Tibial artery (tissue), 4 donors: ENCODE measurements around the gene CEP85.

Experiments used
- DNase-seq, 2 donors: peaks; one replicate each; pipeline ENCODE4 v3.0.0-alpha.2; 2019
- H3K27ac ChIP-seq, 2 donors: fragments of 200-600 bp; sonication (generic) in 1 of 2; 1 replicate in 1 of 2; 2 replicates in 1 of 2; pipeline ENCODE4 v1.5.1; 2018 to 2019; ENCODE audit warnings: mild to moderate bottlenecking in 1 of 2
- H3K27me3 ChIP-seq, 2 donors: fragments of 200-600 bp; sonication (generic) in 1 of 2; one replicate each; pipeline versions ENCODE4 v1.5.1 to v1.6.0; 2016 to 2019
- H3K36me3 ChIP-seq, 3 donors: fragments of 200-600 bp; sonication (generic) in 2 of 3; one replicate each; pipeline ENCODE4 v1.5.1; 2016 to 2019; ENCODE audit warnings: mild to moderate bottlenecking in 2 of 3
- H3K4me1 ChIP-seq, 4 donors: fragments of 200-600 bp; sonication (generic) in 2 of 4; 1 replicate in 3 of 4; 2 replicates in 1 of 4; pipeline ENCODE4 v1.5.1; 2016 to 2019
- H3K4me3 ChIP-seq, 2 donors: fragments of 200-600 bp; sonication (generic) in 1 of 2; 1 replicate in 1 of 2; 2 replicates in 1 of 2; pipeline ENCODE4 v1.5.1; 2018 to 2019; ENCODE audit warnings: mild to moderate bottlenecking in 2 of 2
- H3K9me3 ChIP-seq, 3 donors: fragments of 200-600 bp; sonication (generic) in 1 of 3; one replicate each; pipeline ENCODE4 v1.5.1; 2016 to 2019
- CTCF ChIP-seq, 2 experiments: fragments of 200-600 bp in 1 of 2; fragments of 450-650 bp in 1 of 2; IDR thresholded peaks; one replicate each; pipeline ENCODE4 v1.5.1; 2017 to 2019; ENCODE audit warnings: antibody characterized with exemption in 2 of 2, mild to moderate bottlenecking in 1 of 2, moderate library complexity in 1 of 2
- intact Hi-C: fragments of 100-400 bp; cut with DNase I; formaldehyde crosslinking; loops from one replicate; pipeline ENCODE4 v1.15.0; 2023; ENCODE audit warnings: low total_unique reads

The CEP85 gene

GRCh38 chr1:26189751-26190275, 44.2 kb upstream of the CEP85 start:
- intact Hi-C loops, result no loop called here
- Histone ChIP-seq H3K4me3 (no peak overlapping the region), H3K4me1 (no peaks in the 10 kb centered on the region), H3K27ac (no peak overlapping the region), H3K9me3 (no peaks in the 10 kb centered on the region), H3K36me3 (peaks cover 0 to 34% (median 0%) of the 10 kb centered on the region in 3 donors), H3K27me3 (no peaks in the 10 kb centered on the region)
- DNase-seq, result no peak
- TF ChIP-seq CTCF (IDR thresholded peaks at IDR 0.05), result no peak

- no peaks in the 10 kb centered on the region for H3K9me3 ChIP-seq
- no peaks in the 10 kb centered on the region for H3K27me3 ChIP-seq
- H3K4me1 ChIP-seq, result no peaks in the 10 kb centered on the region
- intact Hi-C loops, result no loop called here
- no peak for DNase-seq
- H3K4me3 ChIP-seq, result no peak within 1 kb of the TSS
- H3K27ac ChIP-seq, result no peak within 1 kb of the TSS
- no peak for TF ChIP-seq CTCF (IDR thresholded peaks at IDR 0.05)
- H3K36me3 ChIP-seq, result peaks cover 0 to 30% (median 0%) of the 10 kb centered on the region in 3 donors
Observed at GRCh38 chr1:26190373-26190987, 43.5 kb upstream of the CEP85 start, which contains the start of gene CATSPER4. TSS of gene CATSPER4 (plus strand) at chr1:26190602. CDS start at chr1:26190628, 26 bp downstream.

- no peak for DNase-seq
- Histone ChIP-seq H3K27ac (no peak overlapping the region), H3K36me3 (peaks cover 0 to 24% (median 0%) of the 10 kb centered on the region in 3 donors), H3K9me3 (no peaks in the 10 kb centered on the region), H3K4me3 (no peak overlapping the region), H3K4me1 (no peaks in the 10 kb centered on the region), H3K27me3 (no peaks in the 10 kb centered on the region)
- intact Hi-C loops, result no loop called here
- TF ChIP-seq CTCF (IDR thresholded peaks at IDR 0.05), result no peak
Observed at GRCh38 chr1:26191739-26192138, 42.3 kb upstream of the CEP85 start.

GRCh38 chr1:26195805-26196204, 38.2 kb upstream of the CEP85 start:
- DNase-seq, result no peak
- no peak for TF ChIP-seq CTCF (IDR thresholded peaks at IDR 0.05)
- intact Hi-C loops, result no loop called here
- Histone ChIP-seq H3K36me3 (no peaks in the 10 kb centered on the region), H3K4me3 (no peak overlapping the region), H3K9me3 (no peaks in the 10 kb centered on the region), H3K27me3 (peaks cover 0 to 18% of the 10 kb centered on the region in 2 donors), H3K4me1 (no peaks in the 10 kb centered on the region), H3K27ac (no peak overlapping the region)

GRCh38 chr1:26197301-26197700, 36.7 kb upstream of the CEP85 start:
- no peak overlapping the region for H3K4me3 ChIP-seq
- no peaks in the 10 kb centered on the region for H3K9me3 ChIP-seq
- intact Hi-C loops, result no loop called here

More at GRCh38 chr1:26197301-26197700, 36.7 kb upstream of the CEP85 start:
- no peak for TF ChIP-seq CTCF (IDR thresholded peaks at IDR 0.05)
- H3K36me3 ChIP-seq, result no peaks in the 10 kb centered on the region
- H3K4me1 ChIP-seq, result no peaks in the 10 kb centered on the region
- no peak for DNase-seq
- H3K27ac ChIP-seq, result no peak overlapping the region
- H3K27me3 ChIP-seq, result peaks cover 0 to 31% of the 10 kb centered on the region in 2 donors
